BE2C (cell line): ENCODE results near the gene GET4. TPM values are rescaled to one million over a fixed set of nuclear protein-coding genes. Genes with fewer than 3 reads are reported as not detected.

Experiments used
- DNase-seq: peaks from one replicate; pipeline ENCODE4 v3.0.0-alpha.2; 2020
- H3K27me3 ChIP-seq: fragments of 250-450 bp; sonication (Bioruptor Pico); 2 replicates; pipeline ENCODE4 v1.5.1; 2020; ENCODE audit warnings: mild to moderate bottlenecking
- H3K36me3 ChIP-seq: fragments of 250-450 bp; sonication (Bioruptor Pico); 2 replicates; pipeline ENCODE4 v1.5.1; 2020; ENCODE audit warnings: mild to moderate bottlenecking
- H3K4me1 ChIP-seq: fragments of 250-450 bp; sonication (Bioruptor Pico); 2 replicates; pipeline ENCODE4 v1.5.1; 2020
- H3K4me3 ChIP-seq: 2 replicates; pipeline ENCODE4 v1.5.1; 2011; ENCODE audit warnings: low read depth, low read length
- H3K9me3 ChIP-seq: fragments of 250-450 bp; sonication (Bioruptor Pico); 2 replicates; pipeline ENCODE4 v1.5.1; 2020
- CTCF ChIP-seq: IDR thresholded peaks from 2 replicates; pipeline ENCODE4 v1.5.1; 2012; ENCODE audit warnings: mild to moderate bottlenecking, low read depth, low read length
- polyA plus RNA-seq: library from polyadenylated mRNA; unstranded; fragments of >200 nt; gene quantifications from one replicate; pipeline ENCODE4 v1.2.1, GENCODE V29; 2012; ENCODE audit warnings: low read depth, missing spikeins; ENCODE audit not compliant: insufficient read length, insufficient read depth

GET4 gene
- polyA plus RNA-seq: 190 TPM

DNA sequence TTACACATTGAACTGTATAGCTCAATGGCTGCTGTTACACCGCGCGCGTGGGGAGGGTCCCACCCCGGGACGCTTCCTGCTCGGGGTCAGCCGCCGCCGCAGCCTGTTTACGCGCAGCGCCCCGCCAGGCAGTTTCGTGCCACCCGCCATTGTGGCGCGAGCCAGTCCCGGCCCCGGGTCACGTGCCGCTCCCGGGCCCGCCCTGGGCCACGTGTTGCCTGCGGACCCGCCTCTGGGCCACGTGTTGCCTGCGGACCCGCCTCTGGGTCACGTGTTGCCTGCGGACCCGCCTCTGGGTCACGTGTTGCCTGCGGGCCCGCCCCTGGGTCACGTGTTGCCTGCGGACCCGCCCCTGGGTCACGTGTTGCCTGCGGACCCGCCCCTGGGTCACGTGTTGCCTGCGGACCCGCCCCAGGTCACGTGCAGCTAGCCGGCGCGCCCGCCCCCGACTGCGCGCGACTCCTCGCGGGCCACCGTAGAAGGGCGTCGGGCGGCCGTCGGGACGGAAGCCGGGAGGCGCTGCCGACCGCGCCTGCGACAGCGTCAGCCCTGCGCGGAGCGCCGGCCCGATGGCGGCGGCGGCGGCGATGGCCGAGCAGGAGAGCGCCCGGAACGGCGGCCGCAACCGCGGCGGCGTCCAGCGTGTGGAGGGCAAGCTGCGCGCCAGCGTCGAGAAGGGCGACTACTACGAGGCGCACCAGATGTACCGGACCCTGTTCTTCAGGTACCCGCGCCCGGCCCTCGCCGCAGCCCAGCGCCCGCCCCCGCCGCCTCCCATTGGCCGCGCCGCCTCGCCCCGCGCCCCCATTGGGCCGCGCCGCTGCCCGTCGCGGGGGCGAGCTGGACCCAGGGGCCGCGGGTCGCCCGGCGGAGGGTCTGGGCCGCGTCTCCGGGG, at the start of gene GET4:
Gene GET4 (plus strand): TSS at position 478 of the 895 bp plus-strand sequence. CDS start 92 bp downstream, at position 570.
- peak; percentile 98 for DNase-seq
- H3K36me3 ChIP-seq: peaks cover 47% of the 10 kb centered on the region
- H3K4me3 ChIP-seq: peak within 1 kb of the TSS; percentile 84
- H3K9me3 ChIP-seq: no peaks in the 10 kb centered on the region
- H3K4me1 ChIP-seq: peaks cover 5% of the 10 kb centered on the region
- TF ChIP-seq CTCF: no peak; the same call in 1 of the 2 replicates
- no peaks in the 10 kb centered on the region for H3K27me3 ChIP-seq

GRCh38 chr7:828793-829561, 47.4 kb upstream of the GET4 start:
- TF ChIP-seq CTCF: no peak
- Histone ChIP-seq H3K4me1 (no peaks in the 10 kb centered on the region; the same call in 1 of the 2 replicates), H3K27me3 (0 out of 2 replicates have a peak, but pooled peaks cover 3% of the 10 kb centered on the region), H3K36me3 (peaks cover 10% of the 10 kb centered on the region), H3K9me3 (no peaks in the 10 kb centered on the region), H3K4me3 (no peak overlapping the region)
- DNase-seq: no peak

DNA sequence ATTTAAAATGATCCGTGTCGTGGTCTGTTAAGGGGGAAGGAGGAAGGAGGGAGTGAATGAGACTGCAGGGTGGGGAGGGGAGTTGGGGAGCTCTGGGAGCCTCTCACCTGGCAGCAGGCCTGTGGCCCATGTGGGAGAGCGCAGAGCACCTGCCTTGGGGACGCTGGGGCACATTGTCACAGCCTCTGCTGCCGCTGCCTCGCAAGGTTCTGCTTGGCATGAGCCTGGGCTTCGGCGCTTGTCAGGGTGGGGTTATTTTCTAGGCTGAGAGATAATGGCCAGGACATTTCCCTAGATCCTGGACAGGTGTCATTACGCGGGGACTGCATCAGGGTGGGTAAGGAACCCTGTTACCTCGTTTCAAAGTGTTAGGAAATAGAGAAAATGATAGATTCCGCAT, 46.3 kb upstream of the GET4 start:
- TF ChIP-seq CTCF: no peak
- DNase-seq: no peak
- H3K36me3 ChIP-seq: peaks cover 10% of the 10 kb centered on the region
- H3K4me1 ChIP-seq: no peaks in the 10 kb centered on the region; the same call in 1 of the 2 replicates
- H3K4me3 ChIP-seq: no peak overlapping the region
- H3K27me3 ChIP-seq: 0 out of 2 replicates have a peak, but pooled peaks cover 3% of the 10 kb centered on the region
- no peaks in the 10 kb centered on the region for H3K9me3 ChIP-seq

DNA sequence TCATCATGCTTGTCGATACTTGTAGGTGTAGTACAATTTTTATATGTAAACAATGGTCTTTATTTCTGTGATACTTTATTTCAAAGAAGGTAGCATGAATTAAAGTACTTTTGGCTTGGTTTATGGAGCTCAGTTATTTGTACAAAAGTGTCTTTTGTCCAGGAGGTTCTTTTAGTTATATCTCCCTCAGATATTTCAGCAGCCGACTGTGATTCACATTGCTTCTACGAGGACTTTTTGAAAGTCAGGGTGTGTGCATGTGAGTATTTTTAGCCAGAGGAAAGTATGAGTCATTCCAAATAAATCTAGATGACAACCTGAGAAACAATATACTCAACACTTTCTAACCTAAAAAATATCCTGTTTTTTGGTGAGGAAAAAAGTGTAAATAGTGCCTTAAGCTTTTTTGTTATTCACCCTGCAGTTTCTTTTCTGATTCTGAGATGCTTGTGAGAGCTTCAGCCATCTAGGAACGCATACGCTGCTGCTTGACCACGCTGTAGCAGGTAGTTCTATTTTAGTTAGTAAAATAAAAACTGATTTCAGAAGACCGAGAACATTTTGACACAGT, 44.7 kb upstream of the GET4 start:
- H3K4me1 ChIP-seq: no peaks in the 10 kb centered on the region; the same call in 1 of the 2 replicates
- TF ChIP-seq CTCF: no peak
- no peak overlapping the region for H3K4me3 ChIP-seq
- 0 out of 2 replicates have a peak, but pooled peaks cover 3% of the 10 kb centered on the region for H3K27me3 ChIP-seq
- H3K9me3 ChIP-seq: no peaks in the 10 kb centered on the region
- peaks cover 13% of the 10 kb centered on the region for H3K36me3 ChIP-seq
- DNase-seq: no peak

DNA sequence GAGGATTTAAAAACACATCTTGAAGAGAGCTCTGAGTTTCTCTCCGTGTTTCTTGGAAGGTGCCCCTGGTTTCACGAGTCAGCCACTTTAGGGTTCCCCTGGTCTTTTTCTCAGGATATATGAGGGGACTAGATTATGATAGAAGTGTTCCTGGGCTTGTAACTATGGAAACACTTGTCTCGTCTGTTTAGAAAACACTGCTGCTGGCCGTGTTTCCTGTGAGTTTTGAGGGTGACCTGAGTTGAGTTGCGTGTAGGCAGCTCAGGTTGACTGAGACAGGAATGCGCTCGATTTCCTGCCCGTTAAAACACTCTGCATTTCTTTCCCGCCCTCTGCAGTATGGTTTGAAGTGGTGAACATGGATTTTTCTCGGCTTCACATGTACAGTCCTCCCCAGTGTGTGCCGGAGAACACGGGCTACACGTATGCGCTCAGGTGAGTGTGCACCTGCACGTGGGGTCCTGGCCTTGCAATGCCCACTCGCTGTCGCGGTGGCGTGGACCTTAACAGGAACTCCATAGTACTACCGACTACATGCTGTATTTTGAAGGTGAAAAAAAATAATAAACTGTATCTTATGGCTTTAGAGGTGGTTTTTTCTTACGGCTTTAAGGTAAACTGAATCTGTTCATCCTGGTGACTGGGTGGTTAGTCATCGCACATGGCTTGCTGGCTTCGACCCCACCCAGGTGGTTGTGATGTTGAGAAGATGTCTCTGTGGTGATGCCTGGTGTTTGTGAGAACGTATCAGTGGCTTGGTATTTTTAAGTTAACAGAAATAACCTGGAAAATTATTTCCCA, 44.0 kb upstream of the GET4 start, which contains the start of gene SUN1:
Gene SUN1 (plus strand): TSS at position 310 of the 801 bp plus-strand sequence. CDS start 49 bp downstream, at position 359.
- H3K9me3 ChIP-seq: no peaks in the 10 kb centered on the region
- no peak within 1 kb of the TSS for H3K4me3 ChIP-seq
- DNase-seq: no peak
- H3K4me1 ChIP-seq: no peaks in the 10 kb centered on the region
- no peak for TF ChIP-seq CTCF
- no peaks in the 10 kb centered on the region for H3K27me3 ChIP-seq
- H3K36me3 ChIP-seq: peaks cover 10% of the 10 kb centered on the region
